Spleen (tissue), 11 donors: ENCODE results near the gene DMRT1. TPM values are rescaled to one million over a fixed set of nuclear protein-coding genes. Genes with fewer than 3 reads are reported as not detected.

Experiments
- DNase-seq: peaks from one replicate; pipeline ENCODE4 v3.0.0-alpha.2; 2020
- H3K27ac ChIP-seq, 8 donors: fragments of 200-600 bp; sonication (generic) in 7 of 8; 1 replicate in 4 of 8; 2 replicates in 4 of 8; pipeline versions ENCODE4 v1.5.0 to v1.8.0; 2016 to 2021; ENCODE audit warnings: inconsistent platforms in 4 of 8, mild to moderate bottlenecking in 4 of 8, moderate library complexity in 1 of 8
- H3K27me3 ChIP-seq, 7 donors: fragments of 200-600 bp; sonication (generic) in 6 of 7; replicated peaks in 1 of 7; 1 replicate in 4 of 7; 2 replicates in 3 of 7; pipeline versions ENCODE4 v1.5.0 to v1.8.0; 2016 to 2021; ENCODE audit warnings: inconsistent platforms in 3 of 7, mild to moderate bottlenecking in 1 of 7
- H3K36me3 ChIP-seq, 6 donors: fragments of 200-600 bp; sonication (generic) in 5 of 6; 1 replicate in 4 of 6; 2 replicates in 2 of 6; pipeline versions ENCODE4 v1.5.0 to v1.8.0; 2016 to 2021; ENCODE audit warnings: inconsistent platforms in 2 of 6
- H3K4me1 ChIP-seq, 6 donors: fragments of 200-600 bp; sonication (generic) in 5 of 6; 1 replicate in 3 of 6; 2 replicates in 3 of 6; pipeline versions ENCODE4 v1.5.0 to v1.8.0; 2016 to 2021; ENCODE audit warnings: inconsistent platforms in 3 of 6
- H3K4me3 ChIP-seq, 8 donors: fragments of 200-600 bp; sonication (generic) in 7 of 8; 1 replicate in 4 of 8; 2 replicates in 4 of 8; pipeline versions ENCODE4 v1.5.0 to v1.8.0; 2016 to 2021; ENCODE audit warnings: inconsistent platforms in 4 of 8, mild to moderate bottlenecking in 4 of 8, moderate library complexity in 2 of 8
- H3K9me3 ChIP-seq, 8 donors: fragments of 200-600 bp; sonication (generic) in 7 of 8; 1 replicate in 4 of 8; 2 replicates in 4 of 8; pipeline versions ENCODE4 v1.5.0 to v1.8.0; 2016 to 2021; ENCODE audit warnings: inconsistent platforms in 4 of 8
- POLR2A ChIP-seq, 3 donors: fragments of 450-650 bp; IDR thresholded peaks; one replicate each; pipeline ENCODE4 v1.5.1; 2017; ENCODE audit warnings: antibody characterized with exemption in 3 of 3, mild to moderate bottlenecking in 1 of 3
- POLR2AphosphoS5 ChIP-seq, 3 donors: sonication (generic); formaldehyde crosslinking; IDR thresholded peaks; one replicate each; pipeline ENCODE4 v1.5.1; 2017; ENCODE audit warnings: antibody characterized with exemption in 3 of 3
- WGBS, 5 donors: extraction: QIAGEN DNeasy Blood & Tissue Kit in 3 of 5; methylation state at CpG; one replicate each; pipeline versions ENCODE4 v1.1.5 to v1.1.7; 2013 to 2018; 5-methylcytosine and 5-hydroxymethylcytosine counted together
- intact Hi-C: fragments of 100-400 bp; cut with DNase I; formaldehyde crosslinking; loops from one replicate; pipeline ENCODE4 v1.15.0; 2023; ENCODE audit warnings: low total_unique reads
- polyA plus RNA-seq, 3 donors: library from polyadenylated mRNA; stranded (reverse); fragments of 200-250 nt; gene quantifications; one replicate each; pipeline ENCODE4 v1.2.1, GENCODE V29; 2013
- total RNA-seq, 7 donors: library from RNA; depleted of rRNA in 3 of 7; stranded (reverse); fragments of >200 nt in 3 of 7; fragmentation: NEBNext Ultra II Directional in 4 of 7; extraction: Animal tissue kit (Norgen Biotek cat#: 25700) in 4 of 7; gene quantifications; one replicate each; pipeline versions ENCODE4 v1.1.0 to v1.2.1, GENCODE V29; 2016 to 2021
- TF ChIP-seq, protein P1 (sequence below), 11 experiments: fragments of 200-600 bp in 7 of 11; fragments of 450-650 bp in 4 of 11; sonication (generic) in 4 of 11; IDR thresholded peaks in 8 of 11; conservative IDR thresholded peaks in 3 of 11; 1 replicate in 7 of 11; 2 replicates in 4 of 11; pipeline versions ENCODE4 v1.4.0 to v1.8.0; 2016 to 2021; ENCODE audit warnings: antibody characterized with exemption in 11 of 11, inconsistent platforms in 4 of 11, mild to moderate bottlenecking in 1 of 11
- donor health status: healthy with polysubstance abuse.
- donor health status: DM: no; HTN: no; CAD: no; lungs with moderate emphysema.
- donor health status: DM: no; HTN: no; CAD: no.
- donor health status: Bipolar disorder and iron deficiency.
- donor health status: healthy.
- donor health status: DM: no; HTN: no; CAD: no.
- donor health status: DM: yes; HTN: yes; CAD: no.

The DMRT1 gene
- total and polyA plus RNA-seq, 10 donors, result not detected

DNA sequence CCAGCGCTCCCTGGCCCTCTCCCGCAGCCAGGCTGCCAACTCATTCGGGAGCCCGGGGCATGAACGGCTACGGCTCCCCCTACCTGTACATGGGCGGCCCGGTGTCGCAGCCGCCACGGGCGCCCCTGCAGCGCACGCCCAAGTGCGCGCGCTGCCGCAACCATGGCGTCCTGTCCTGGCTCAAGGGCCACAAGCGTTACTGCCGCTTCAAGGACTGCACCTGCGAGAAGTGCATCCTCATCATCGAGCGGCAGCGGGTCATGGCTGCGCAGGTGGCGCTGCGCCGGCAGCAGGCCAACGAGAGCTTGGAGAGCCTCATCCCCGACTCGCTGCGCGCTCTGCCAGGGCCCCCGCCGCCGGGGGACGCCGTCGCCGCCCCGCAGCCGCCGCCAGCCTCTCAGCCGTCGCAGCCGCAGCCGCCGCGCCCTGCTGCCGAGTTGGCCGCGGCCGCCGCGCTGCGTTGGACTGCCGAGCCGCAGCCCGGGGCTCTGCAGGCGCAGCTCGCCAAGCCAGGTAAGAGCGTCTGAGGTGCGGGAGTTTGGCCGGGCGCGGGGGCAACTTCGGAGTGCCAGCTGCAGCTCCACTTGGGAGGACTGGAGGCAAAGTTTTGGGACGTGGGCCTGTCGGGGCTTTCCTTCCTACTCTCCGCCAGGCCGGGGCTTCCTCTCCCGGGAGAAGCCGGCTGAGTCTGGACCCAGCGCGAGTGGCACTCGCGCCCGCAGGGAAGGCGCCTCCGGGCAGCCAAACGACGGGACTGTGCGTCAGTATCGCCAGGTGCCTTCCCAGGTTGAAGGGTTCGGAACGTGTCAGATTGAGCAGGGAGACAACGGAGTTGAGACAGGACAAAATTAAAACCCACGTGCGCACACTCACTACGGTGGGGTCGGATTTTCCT lies 135.7 kb downstream of the DMRT1 start:
- no peaks in the 10 kb centered on the region for H3K36me3 ChIP-seq
- H3K27me3 ChIP-seq, result peaks cover 7 to 100% (median 96%) of the 10 kb centered on the region in 7 donors
- peaks cover 11 to 42% (median 27%) of the 10 kb centered on the region in 6 donors for H3K4me1 ChIP-seq
- H3K9me3 ChIP-seq, result no peaks in the 10 kb centered on the region
- intact Hi-C loops, result no loop called here
- 2 to 19% (median 4%) methylated on average over 11 to 92 of the region's 92 CpGs for WGBS, 5 donors
- peak overlapping the region in 1 of 8 donors; percentile 45 for H3K4me3 ChIP-seq
- no peak overlapping the region for H3K27ac ChIP-seq
- no peak for DNase-seq
- TF ChIP-seq POLR2A (IDR thresholded peaks at IDR 0.05), result no peak
- TF ChIP-seq, protein P1, sequence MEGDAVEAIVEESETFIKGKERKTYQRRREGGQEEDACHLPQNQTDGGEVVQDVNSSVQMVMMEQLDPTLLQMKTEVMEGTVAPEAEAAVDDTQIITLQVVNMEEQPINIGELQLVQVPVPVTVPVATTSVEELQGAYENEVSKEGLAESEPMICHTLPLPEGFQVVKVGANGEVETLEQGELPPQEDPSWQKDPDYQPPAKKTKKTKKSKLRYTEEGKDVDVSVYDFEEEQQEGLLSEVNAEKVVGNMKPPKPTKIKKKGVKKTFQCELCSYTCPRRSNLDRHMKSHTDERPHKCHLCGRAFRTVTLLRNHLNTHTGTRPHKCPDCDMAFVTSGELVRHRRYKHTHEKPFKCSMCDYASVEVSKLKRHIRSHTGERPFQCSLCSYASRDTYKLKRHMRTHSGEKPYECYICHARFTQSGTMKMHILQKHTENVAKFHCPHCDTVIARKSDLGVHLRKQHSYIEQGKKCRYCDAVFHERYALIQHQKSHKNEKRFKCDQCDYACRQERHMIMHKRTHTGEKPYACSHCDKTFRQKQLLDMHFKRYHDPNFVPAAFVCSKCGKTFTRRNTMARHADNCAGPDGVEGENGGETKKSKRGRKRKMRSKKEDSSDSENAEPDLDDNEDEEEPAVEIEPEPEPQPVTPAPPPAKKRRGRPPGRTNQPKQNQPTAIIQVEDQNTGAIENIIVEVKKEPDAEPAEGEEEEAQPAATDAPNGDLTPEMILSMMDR (IDR thresholded peaks at IDR 0.05 in 8 of 11, conservative IDR thresholded peaks at IDR 0.05 in 3 of 11), result no peak
- no peak for TF ChIP-seq POLR2AphosphoS5 (IDR thresholded peaks at IDR 0.05)

DNA sequence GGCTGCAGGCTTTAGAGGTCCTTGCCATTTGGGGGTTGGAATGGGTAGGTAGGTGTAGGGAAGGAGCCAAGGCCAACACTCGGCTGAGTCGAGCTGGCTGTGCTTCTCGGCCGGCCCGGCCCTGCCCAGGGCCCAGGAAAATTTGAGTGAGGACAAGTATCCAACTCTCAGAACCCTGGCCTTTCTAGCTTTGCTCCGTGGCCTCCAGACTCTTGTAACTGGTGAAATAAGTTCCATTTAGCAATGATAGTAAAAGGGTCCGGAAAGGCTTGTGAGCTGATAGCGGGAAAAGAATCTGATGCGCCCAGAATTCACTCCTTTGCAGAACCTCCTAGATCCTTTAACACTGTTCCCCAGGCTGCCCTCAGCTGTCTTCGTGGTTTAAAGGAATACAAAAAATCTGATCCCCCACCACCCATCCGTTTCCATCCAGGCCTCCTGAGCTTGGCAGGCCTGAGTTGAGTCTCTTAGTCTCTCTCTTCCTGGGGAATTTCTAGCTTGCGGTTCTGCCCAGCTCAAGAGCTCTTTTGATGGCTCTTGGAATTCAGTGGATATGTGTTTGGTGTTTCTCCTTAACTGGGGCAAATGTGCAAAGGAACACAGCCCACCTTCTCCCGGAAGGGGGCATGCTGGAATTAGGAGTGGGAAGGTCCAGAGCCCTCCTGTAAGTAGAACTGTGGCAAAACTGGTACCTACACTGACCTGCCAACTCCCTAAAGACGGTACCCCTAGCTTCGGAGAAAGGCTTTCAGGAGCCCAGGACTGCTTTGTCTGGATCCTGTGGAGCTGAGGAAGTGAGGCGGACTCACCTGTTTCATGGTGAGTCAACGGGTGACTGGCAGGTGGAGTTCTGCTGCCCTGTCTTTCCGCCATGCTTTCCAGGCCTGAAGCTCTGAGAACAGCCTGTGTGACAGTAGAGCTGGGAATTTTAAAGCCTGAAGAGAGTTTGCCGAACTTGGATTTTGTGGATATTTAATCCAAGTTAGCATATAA lies 136.6 kb downstream of the DMRT1 start:
- peaks cover 4 to 33% (median 17%) of the 10 kb centered on the region in 6 donors for H3K4me1 ChIP-seq
- 19 to 28% (median 22%) methylated on average over 18 to 19 of the region's 19 CpGs for WGBS, 5 donors
- no peaks in the 10 kb centered on the region for H3K36me3 ChIP-seq
- H3K27ac ChIP-seq, result no peak overlapping the region
- no peak overlapping the region for H3K4me3 ChIP-seq
- H3K27me3 ChIP-seq, result peaks cover 7 to 100% (median 95%) of the 10 kb centered on the region in 7 donors
- DNase-seq, result no peak
- TF ChIP-seq, protein P1 (IDR thresholded peaks at IDR 0.05 in 8 of 11, conservative IDR thresholded peaks at IDR 0.05 in 3 of 11), result no peak
- TF ChIP-seq POLR2AphosphoS5 (IDR thresholded peaks at IDR 0.05), result no peak
- no peak for TF ChIP-seq POLR2A (IDR thresholded peaks at IDR 0.05)
- H3K9me3 ChIP-seq, result no peaks in the 10 kb centered on the region
- intact Hi-C loops, result no loop called here

DNA sequence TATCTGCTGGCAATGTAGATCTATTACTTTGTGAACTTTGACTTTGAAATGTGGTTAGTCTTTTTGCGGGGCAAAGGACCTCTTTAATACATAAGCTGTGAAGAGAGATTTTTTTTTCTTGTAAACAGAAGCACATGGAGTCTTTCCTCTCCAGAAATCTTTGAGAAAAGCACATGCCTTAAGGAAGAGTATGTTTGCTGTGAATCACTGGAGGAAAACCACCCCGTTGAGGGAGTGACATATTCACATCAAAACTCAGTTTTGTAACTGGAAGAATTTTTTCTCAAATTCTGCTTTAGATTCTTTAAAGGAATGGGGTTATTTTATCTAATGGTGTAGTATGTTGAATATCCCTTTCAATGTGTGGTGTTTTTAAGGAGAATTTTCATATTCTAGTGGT lies 138.5 kb downstream of the DMRT1 start:
- 7 to 44% (median 19%) methylated on average over 2 of the region's 2 CpGs for WGBS, 5 donors
- Histone ChIP-seq H3K9me3 (no peaks in the 10 kb centered on the region), H3K27ac (no peak overlapping the region), H3K36me3 (no peaks in the 10 kb centered on the region), H3K4me1 (peaks cover 4 to 21% (median 15%) of the 10 kb centered on the region in 6 donors), H3K27me3 (peaks cover 4 to 99% (median 83%) of the 10 kb centered on the region in 7 donors), H3K4me3 (no peak overlapping the region)
- no peak for DNase-seq
- intact Hi-C loops, result no loop called here
- TF ChIP-seq POLR2A (IDR thresholded peaks at IDR 0.05) (no peak), POLR2AphosphoS5 (IDR thresholded peaks at IDR 0.05) (no peak)
- TF ChIP-seq, protein P1 (IDR thresholded peaks at IDR 0.05 in 8 of 11, conservative IDR thresholded peaks at IDR 0.05 in 3 of 11), result no peak
